KMS-11 (cell line): Measurements from ENCODE around the gene MED12.

Experiments used
- H2AFZ ChIP-seq: fragments of 200-600 bp; sonication (generic); 2 replicates; pipeline ENCODE4 v1.6.1; 2016; ENCODE audit warnings: antibody characterized with exemption, mixed run types, low read depth
- H3K27ac ChIP-seq: fragments of 200-600 bp; sonication (generic); 2 replicates; pipeline ENCODE4 v1.6.1; 2016; ENCODE audit warnings: mild to moderate bottlenecking, mixed run types
- H3K27me3 ChIP-seq: fragments of 200-600 bp; sonication (generic); 2 replicates; pipeline ENCODE4 v1.6.1; 2017; ENCODE audit warnings: mild to moderate bottlenecking, low read depth, mixed run types, moderate library complexity; ENCODE audit not compliant: insufficient read depth
- H3K36me3 ChIP-seq: fragments of 200-600 bp; sonication (generic); 2 replicates; pipeline ENCODE4 v1.6.1; 2017; ENCODE audit warnings: mild to moderate bottlenecking, mixed run types; ENCODE audit not compliant: insufficient read depth
- H3K4me1 ChIP-seq: fragments of 200-600 bp; sonication (generic); 2 replicates; pipeline ENCODE4 v1.6.1; 2016; ENCODE audit warnings: mild to moderate bottlenecking, low read depth, mixed run types; ENCODE audit not compliant: poor library complexity, severe bottlenecking
- H3K4me2 ChIP-seq: fragments of 200-600 bp; sonication (generic); 2 replicates; pipeline ENCODE4 v1.7.0; 2016; ENCODE audit warnings: mild to moderate bottlenecking, mixed run types
- H3K4me3 ChIP-seq: fragments of 200-600 bp; sonication (generic); IDR thresholded peaks from 2 replicates; pipeline ENCODE4 v1.6.1; 2017; ENCODE audit warnings: low read depth, low read length, mixed read lengths; ENCODE audit not compliant: insufficient read depth
- H3K79me2 ChIP-seq: fragments of 200-600 bp; sonication (generic); 2 replicates; pipeline ENCODE4 v1.6.1; 2016; ENCODE audit warnings: low read depth, mixed run types; ENCODE audit not compliant: insufficient read depth
- H3K9ac ChIP-seq: fragments of 200-600 bp; sonication (generic); 2 replicates; pipeline ENCODE4 v1.6.1; 2016; ENCODE audit warnings: mild to moderate bottlenecking, mixed run types
- H4K20me1 ChIP-seq: fragments of 200-600 bp; sonication (generic); 2 replicates; pipeline ENCODE4 v1.6.1; 2016; ENCODE audit warnings: mild to moderate bottlenecking, mixed run types; ENCODE audit not compliant: insufficient read depth
- CTCF ChIP-seq: fragments of 200-600 bp; sonication (generic); conservative IDR thresholded peaks from 2 replicates; pipeline ENCODE4 v1.6.1; 2017; ENCODE audit warnings: low read depth, mild to moderate bottlenecking, antibody characterized with exemption, low read length, moderate library complexity, mixed read lengths

MED12 gene

GRCh38 chrX:71169586-71169985 lies 51.2 kb downstream of the MED12 start:
- Histone ChIP-seq H4K20me1 (no peaks in the 10 kb centered on the region), H2AFZ (no peak overlapping the region), H3K79me2 (no peaks in the 10 kb centered on the region), H3K4me1 (no peaks in the 10 kb centered on the region), H3K36me3 (no peaks in the 10 kb centered on the region), H3K27ac (no peak overlapping the region), H3K9ac (no peak overlapping the region), H3K4me2 (no peak overlapping the region), H3K27me3 (no peaks in the 10 kb centered on the region), H3K4me3 (no peak overlapping the region)
- no peak for TF ChIP-seq CTCF

GRCh38 chrX:71170660-71171059 lies 52.3 kb downstream of the MED12 start:
- H2AFZ ChIP-seq = no peak overlapping the region
- no peak overlapping the region for H3K4me3 ChIP-seq
- no peak for TF ChIP-seq CTCF
- H3K9ac ChIP-seq = no peak overlapping the region
- no peaks in the 10 kb centered on the region for H4K20me1 ChIP-seq
- no peaks in the 10 kb centered on the region for H3K36me3 ChIP-seq
- no peaks in the 10 kb centered on the region for H3K27me3 ChIP-seq
- H3K79me2 ChIP-seq = no peaks in the 10 kb centered on the region
- H3K27ac ChIP-seq = no peak overlapping the region
- H3K4me2 ChIP-seq = no peak overlapping the region
- H3K4me1 ChIP-seq = no peaks in the 10 kb centered on the region

- Histone ChIP-seq H4K20me1 (no peaks in the 10 kb centered on the region), H3K4me1 (no peaks in the 10 kb centered on the region), H3K36me3 (no peaks in the 10 kb centered on the region), H3K9ac (no peak overlapping the region), H3K4me2 (no peak overlapping the region), H2AFZ (no peak overlapping the region), H3K27me3 (no peaks in the 10 kb centered on the region), H3K79me2 (no peaks in the 10 kb centered on the region), H3K4me3 (no peak overlapping the region), H3K27ac (no peak overlapping the region)
- TF ChIP-seq CTCF = no peak
Measured at GRCh38 chrX:71171110-71171801, 52.9 kb downstream of the MED12 start.

GRCh38 chrX:71173440-71173839 lies 55.0 kb downstream of the MED12 start:
- Histone ChIP-seq H3K36me3 (no peaks in the 10 kb centered on the region), H3K4me3 (no peak overlapping the region), H4K20me1 (no peaks in the 10 kb centered on the region), H3K9ac (no peak overlapping the region), H3K4me2 (no peak overlapping the region), H3K79me2 (no peaks in the 10 kb centered on the region), H3K4me1 (no peaks in the 10 kb centered on the region), H3K27me3 (no peaks in the 10 kb centered on the region), H2AFZ (no peak overlapping the region), H3K27ac (no peak overlapping the region)
- TF ChIP-seq CTCF = no peak
